ENCODE results near the gene EPHB3.

Gene EPHB3

GRCh38 chr3:184572633-184573270 lies 11.2 kb downstream of the EPHB3 start:
- H3K9ac ChIP-seq, result no peak overlapping the region
- no peak overlapping the region for H3K27ac ChIP-seq
- H3K4me1 ChIP-seq, result peaks cover 6% of the 10 kb centered on the region
- no peak overlapping the region for H3K4me2 ChIP-seq (ENCODE audit: low read length)
- H3K9me3 ChIP-seq (ENCODE audit: control insufficient read depth, low read length), result no peaks in the 10 kb centered on the region
- H3K79me2 ChIP-seq, result no peaks in the 10 kb centered on the region
- no peak for TF ChIP-seq CTCF (IDR thresholded peaks at IDR 0.05)
- no peak overlapping the region for H3K4me3 ChIP-seq (ENCODE audit: low read depth, low read length)
- H3K27me3 ChIP-seq (ENCODE audit: control insufficient read depth, insufficient read depth, low read length), result no peaks in the 10 kb centered on the region
- H3K36me3 ChIP-seq (ENCODE audit: control insufficient read depth, insufficient read depth, low read length), result no peaks in the 10 kb centered on the region
- H2AFZ ChIP-seq, result no peak overlapping the region

GRCh38 chr3:184574515-184575417 lies 13.2 kb downstream of the EPHB3 start:
- no peak overlapping the region for H3K9ac ChIP-seq

GRCh38 chr3:184575701-184576100 lies 14.1 kb downstream of the EPHB3 start:
- TF ChIP-seq CTCF (IDR thresholded peaks at IDR 0.05), result no peak
- Histone ChIP-seq H3K36me3 (ENCODE audit: control insufficient read depth, insufficient read depth, low read length) (no peaks in the 10 kb centered on the region), H3K4me1 (no peaks in the 10 kb centered on the region), H3K4me2 (ENCODE audit: low read length) (no peak overlapping the region), H3K4me3 (ENCODE audit: low read depth, low read length) (no peak overlapping the region), H3K9ac (no peak overlapping the region), H3K27me3 (ENCODE audit: control insufficient read depth, insufficient read depth, low read length) (no peaks in the 10 kb centered on the region), H3K79me2 (no peaks in the 10 kb centered on the region), H3K9me3 (ENCODE audit: control insufficient read depth, low read length) (no peaks in the 10 kb centered on the region), H3K27ac (no peak overlapping the region), H2AFZ (no peak overlapping the region)

More at GRCh38 chr3:184574515-184575417, 13.2 kb downstream of the EPHB3 start:
- TF ChIP-seq CTCF (IDR thresholded peaks at IDR 0.05), result no peak
- Histone ChIP-seq H3K36me3 (ENCODE audit: control insufficient read depth, insufficient read depth, low read length) (no peaks in the 10 kb centered on the region), H3K4me1 (no peaks in the 10 kb centered on the region), H3K27me3 (ENCODE audit: control insufficient read depth, insufficient read depth, low read length) (no peaks in the 10 kb centered on the region), H3K9me3 (ENCODE audit: control insufficient read depth, low read length) (no peaks in the 10 kb centered on the region), H3K27ac (no peak overlapping the region), H2AFZ (no peak overlapping the region), H3K4me3 (ENCODE audit: low read depth, low read length) (no peak overlapping the region), H3K79me2 (no peaks in the 10 kb centered on the region), H3K4me2 (ENCODE audit: low read length) (no peak overlapping the region)

GRCh38 chr3:184576457-184577240 lies 15.1 kb downstream of the EPHB3 start:
- H3K9ac ChIP-seq, result no peak overlapping the region
- no peak overlapping the region for H3K27ac ChIP-seq
- H3K4me3 ChIP-seq (ENCODE audit: low read depth, low read length), result no peak overlapping the region
- no peaks in the 10 kb centered on the region for H3K9me3 ChIP-seq (ENCODE audit: control insufficient read depth, low read length)
- H2AFZ ChIP-seq, result no peak overlapping the region
- no peaks in the 10 kb centered on the region for H3K27me3 ChIP-seq (ENCODE audit: control insufficient read depth, insufficient read depth, low read length)
- H3K4me2 ChIP-seq (ENCODE audit: low read length), result no peak overlapping the region
- no peaks in the 10 kb centered on the region for H3K4me1 ChIP-seq
- H3K79me2 ChIP-seq, result no peaks in the 10 kb centered on the region
- no peak for TF ChIP-seq CTCF (IDR thresholded peaks at IDR 0.05)
- no peaks in the 10 kb centered on the region for H3K36me3 ChIP-seq (ENCODE audit: control insufficient read depth, insufficient read depth, low read length)

All from parathyroid adenoma (tissue), 2 donors.